T-cell (primary cell): Measurements from ENCODE around the gene UNKL. TPM values are rescaled to one million over a fixed set of nuclear protein-coding genes. Genes with fewer than 3 reads are reported as not detected.

ENCODE experiments used
- ATAC-seq, 4 experiments: fragments of 200-7000 bp in 3 of 4; fragments of 150-1000 bp in 1 of 4; cut with Tn5 transposase; replicated peaks in 1 of 4; 1 replicate in 3 of 4; 2 replicates in 1 of 4; pipeline ENCODE4 v1.10.0; 2021; ENCODE audit warnings: moderate library complexity in 3 of 4, mild to moderate bottlenecking in 2 of 4, moderate number of reproducible peaks in 1 of 4
- CTCF ChIA-PET, 2 donors: fragments of 300-600 bp; sonication (Branson Sonifier 250); formaldehyde crosslinking; loops; one replicate each; lab custom pipeline; 2022; ENCODE audit warnings: antibody characterized with exemption in 2 of 2; lab: Charles Lee
- POLR2A ChIA-PET, 2 donors: fragments of 300-600 bp; sonication (Branson Sonifier 250); formaldehyde crosslinking; loops; one replicate each; lab custom pipeline; 2022; ENCODE audit warnings: antibody characterized with exemption in 2 of 2; lab: Charles Lee
- DNase-seq, 35 experiments: peaks; one replicate each; pipeline versions ENCODE4 v3.0.0 to v3.0.0-alpha.2; 2013 to 2023
- H3K27ac ChIP-seq: one replicate; pipeline ENCODE4 v1.5.1; 2013; ENCODE audit warnings: low read length
- H3K27me3 ChIP-seq, 2 experiments: replicated peaks in 1 of 2; 1 replicate in 1 of 2; 2 replicates in 1 of 2; pipeline versions ENCODE4 v1.6.1 to v1.7.0; 2013; ENCODE audit warnings: low read length in 1 of 2, mixed read lengths in 1 of 2; ENCODE audit not compliant: control insufficient read depth in 2 of 2, insufficient read depth in 2 of 2; ENCODE audit errors: extremely low read depth in 1 of 2
- H3K36me3 ChIP-seq, 2 donors: 1 replicate in 1 of 2; 2 replicates in 1 of 2; pipeline versions ENCODE4 v1.6.1 to v1.7.0; 2013; ENCODE audit warnings: low read length in 1 of 2; ENCODE audit not compliant: control insufficient read depth in 2 of 2, insufficient read depth in 1 of 2; ENCODE audit errors: extremely low read depth in 1 of 2
- H3K4me1 ChIP-seq, 2 experiments: 1 replicate in 1 of 2; 2 replicates in 1 of 2; pipeline versions ENCODE4 v1.6.1 to v1.7.0; 2013; ENCODE audit warnings: low read length in 2 of 2, mixed read lengths in 1 of 2; ENCODE audit not compliant: insufficient read depth in 2 of 2, control insufficient read depth in 1 of 2; ENCODE audit errors: extremely low read depth in 1 of 2
- H3K4me3 ChIP-seq, 2 donors: 1 replicate in 1 of 2; 2 replicates in 1 of 2; pipeline versions ENCODE4 v1.5.1 to v1.7.0; 2013; ENCODE audit warnings: mild to moderate bottlenecking in 2 of 2, low read length in 1 of 2, moderate library complexity in 1 of 2; ENCODE audit not compliant: control insufficient read depth in 1 of 2; ENCODE audit errors: extremely low read depth in 1 of 2
- H3K9me3 ChIP-seq: 2 replicates; pipeline ENCODE4 v1.7.0; 2013
- H3K27ac Mint-ChIP-seq, 2 donors: one replicate each; pipeline ENCODE4 v1.8.0; 2020 to 2021; ENCODE audit warnings: mild to moderate bottlenecking in 2 of 2, mixed read lengths in 2 of 2
- H3K27me3 Mint-ChIP-seq, 2 donors: one replicate each; pipeline ENCODE4 v1.8.0; 2021 to 2022; ENCODE audit warnings: mixed read lengths in 2 of 2
- H3K36me3 Mint-ChIP-seq: one replicate; pipeline ENCODE4 v1.8.0; 2021; ENCODE audit warnings: mixed read lengths
- H3K4me1 Mint-ChIP-seq, 3 donors: one replicate each; pipeline ENCODE4 v1.8.0; 2020 to 2022; ENCODE audit warnings: mixed read lengths in 3 of 3, mild to moderate bottlenecking in 1 of 3
- H3K4me3 Mint-ChIP-seq, 3 donors: one replicate each; pipeline ENCODE4 v1.8.0; 2020 to 2022; ENCODE audit warnings: mild to moderate bottlenecking in 3 of 3, mixed read lengths in 3 of 3, moderate library complexity in 3 of 3
- H3K9me3 Mint-ChIP-seq, 3 donors: one replicate each; pipeline ENCODE4 v1.8.0; 2020 to 2022; ENCODE audit warnings: mixed read lengths in 3 of 3
- WGBS: methylation state at CpG from one replicate; pipeline ENCODE4 v1.1.5; 2013; ENCODE audit warnings: missing lambda C conversion rate; ENCODE audit not compliant: insufficient coverage; 5-methylcytosine and 5-hydroxymethylcytosine counted together
- total RNA-seq, 35 experiments: library from RNA in 6 of 35; stranded (reverse) in 6 of 35; fragments of 120-200 nt in 1 of 35; gene quantifications; one replicate each; pipeline versions ENCODE4 v1.2.1 to v1.2.4 and lab custom pipeline; 2013 to 2026

The UNKL gene
- total RNA-seq, 5 donors from 2014 or later (not counting 1 experiment from before 2014, with no cell fraction given): 85.3 to 131 (median 113) TPM

- no peak overlapping the region for H3K27ac ChIP-seq
- POLR2A ChIA-PET: no interaction called here
- no peak overlapping the region for H3K4me3 ChIP-seq
- peaks cover 0 to 4% of the 10 kb centered on the region in 2 experiments for H3K27me3 ChIP-seq
- CTCF ChIA-PET: no interaction called here
- H3K36me3 Mint-ChIP-seq: peaks cover 24% of the 10 kb centered on the region
- H3K27ac Mint-ChIP-seq: no peak overlapping the region
- H3K27me3 Mint-ChIP-seq: no peaks in the 10 kb centered on the region
- H3K9me3 ChIP-seq: no peaks in the 10 kb centered on the region
- H3K4me3 Mint-ChIP-seq: no peak overlapping the region
- ATAC-seq (peak in 1 of 4 experiments; percentile 9), DNase-seq (no peak)
- peaks cover 46 to 56% of the 10 kb centered on the region in 2 donors for H3K36me3 ChIP-seq
- H3K4me1 ChIP-seq: no peaks in the 10 kb centered on the region
- 95% methylated on average over 32 of the region's 35 CpGs for WGBS
- no peaks in the 10 kb centered on the region for H3K9me3 Mint-ChIP-seq
- H3K4me1 Mint-ChIP-seq: no peaks in the 10 kb centered on the region
Measured at GRCh38 chr16:1323296-1324239, 90.9 kb downstream of the UNKL start.

GRCh38 chr16:1322407-1322806 lies 92.1 kb downstream of the UNKL start:
- Mint-ChIP-seq H3K9me3 (no peaks in the 10 kb centered on the region), H3K27me3 (no peaks in the 10 kb centered on the region)
- CTCF ChIA-PET: no interaction called here

GRCh38 chr16:1320658-1321240 lies 93.8 kb downstream of the UNKL start:
- DNase-seq (no peak), ATAC-seq (no peak)
- no peaks in the 10 kb centered on the region for H3K9me3 ChIP-seq
- Mint-ChIP-seq H3K4me1 (peaks cover 0 to 4% (median 4%) of the 10 kb centered on the region in 3 donors), H3K27ac (no peak overlapping the region), H3K4me3 (no peak overlapping the region), H3K36me3 (peaks cover 45% of the 10 kb centered on the region), H3K27me3 (no peaks in the 10 kb centered on the region), H3K9me3 (no peaks in the 10 kb centered on the region)
- no peak overlapping the region for H3K27ac ChIP-seq
- H3K36me3 ChIP-seq: peaks cover 53 to 81% of the 10 kb centered on the region in 2 donors
- peaks cover 0 to 4% of the 10 kb centered on the region in 2 experiments for H3K27me3 ChIP-seq
- ChIA-PET POLR2A (no interaction called here), CTCF (no interaction called here)
- no peak overlapping the region for H3K4me3 ChIP-seq
- WGBS: 86% methylated on average over 14 of the region's 22 CpGs
- H3K4me1 ChIP-seq: no peaks in the 10 kb centered on the region

More at GRCh38 chr16:1322407-1322806, 92.1 kb downstream of the UNKL start:
- no peaks in the 10 kb centered on the region for H3K4me1 ChIP-seq
- peaks cover 48 to 67% of the 10 kb centered on the region in 2 donors for H3K36me3 ChIP-seq
- H3K27ac Mint-ChIP-seq: no peak overlapping the region
- H3K27ac ChIP-seq: no peak overlapping the region
- no peak for ATAC-seq
- H3K9me3 ChIP-seq: no peaks in the 10 kb centered on the region
- no peaks in the 10 kb centered on the region for H3K4me1 Mint-ChIP-seq
- H3K27me3 ChIP-seq: peaks cover 0 to 4% of the 10 kb centered on the region in 2 experiments
- no peak overlapping the region for H3K4me3 ChIP-seq
- POLR2A ChIA-PET: interaction anchor here (0.6 kb wide), 2 partner anchors 9 to 176 kb away, joined by 3 to 5 read pairs; no protein-coding TSS in a partner anchor
- peaks cover 36% of the 10 kb centered on the region for H3K36me3 Mint-ChIP-seq
- DNase-seq: no peak
- H3K4me3 Mint-ChIP-seq: no peak overlapping the region
- WGBS: 88% methylated on average over 4 of the region's 8 CpGs

GRCh38 chr16:1320097-1320496 lies 94.4 kb downstream of the UNKL start:
- no peak overlapping the region for H3K4me3 Mint-ChIP-seq
- H3K9me3 Mint-ChIP-seq: no peaks in the 10 kb centered on the region
- no peaks in the 10 kb centered on the region for H3K27me3 Mint-ChIP-seq
- H3K27me3 ChIP-seq: peaks cover 0 to 4% of the 10 kb centered on the region in 2 experiments
- no peak overlapping the region for H3K27ac Mint-ChIP-seq
- no peak for DNase-seq
- H3K36me3 Mint-ChIP-seq: peaks cover 49% of the 10 kb centered on the region
- no peak overlapping the region for H3K27ac ChIP-seq
- POLR2A ChIA-PET: interaction anchor here in 1 of 2 donors (0.6 kb wide), 1 partner anchor 23 kb away, joined by 6 read pairs; no protein-coding TSS in a partner anchor
- no peak for ATAC-seq
- H3K4me1 ChIP-seq: no peaks in the 10 kb centered on the region
- CTCF ChIA-PET: no interaction called here
- peaks cover 0 to 4% (median 4%) of the 10 kb centered on the region in 3 donors for H3K4me1 Mint-ChIP-seq
- WGBS: 92% methylated on average over 7 of the region's 12 CpGs
- H3K4me3 ChIP-seq: no peak overlapping the region
- no peaks in the 10 kb centered on the region for H3K9me3 ChIP-seq
- peaks cover 54 to 84% of the 10 kb centered on the region in 2 donors for H3K36me3 ChIP-seq

- H3K4me3 ChIP-seq: no peak overlapping the region
- Mint-ChIP-seq H3K27me3 (no peaks in the 10 kb centered on the region), H3K36me3 (peaks cover 44% of the 10 kb centered on the region), H3K4me1 (peaks cover 4 to 13% (median 11%) of the 10 kb centered on the region in 3 donors), H3K27ac (no peak overlapping the region), H3K4me3 (no peak overlapping the region), H3K9me3 (no peaks in the 10 kb centered on the region)
- peaks cover 0 to 7% of the 10 kb centered on the region in 2 experiments for H3K4me1 ChIP-seq
- H3K9me3 ChIP-seq: no peaks in the 10 kb centered on the region
- CTCF ChIA-PET: no interaction called here
- peaks cover 0 to 4% of the 10 kb centered on the region in 2 experiments for H3K27me3 ChIP-seq
- DNase-seq: no peak
- H3K36me3 ChIP-seq: peaks cover 49 to 85% of the 10 kb centered on the region in 2 donors
- ATAC-seq: no peak
- 96% methylated on average over 33 of the region's 33 CpGs for WGBS
- POLR2A ChIA-PET: no interaction called here
- no peak overlapping the region for H3K27ac ChIP-seq
Measured at GRCh38 chr16:1319041-1319440, 95.5 kb downstream of the UNKL start.

- Histone ChIP-seq H3K9me3 (no peaks in the 10 kb centered on the region), H3K4me1 (peaks cover 0 to 15% of the 10 kb centered on the region in 2 experiments), H3K27me3 (peaks cover 0 to 4% of the 10 kb centered on the region in 2 experiments), H3K4me3 (no peak overlapping the region), H3K27ac (no peak overlapping the region), H3K36me3 (peaks cover 49 to 85% of the 10 kb centered on the region in 2 donors)
- no peaks in the 10 kb centered on the region for H3K9me3 Mint-ChIP-seq
- no peak for ATAC-seq
- H3K27ac Mint-ChIP-seq: no peak overlapping the region
- 85% methylated on average over 8 of the region's 9 CpGs for whole genome bisulfite sequencing
- no peak overlapping the region for H3K4me3 Mint-ChIP-seq
- H3K36me3 Mint-ChIP-seq: peaks cover 40% of the 10 kb centered on the region
- peaks cover 4 to 14% (median 12%) of the 10 kb centered on the region in 3 donors for H3K4me1 Mint-ChIP-seq
- DNase-seq: no peak
- ChIA-PET CTCF (no interaction called here), POLR2A (interaction anchor here in 1 of 2 donors (0.8 kb wide), 1 partner anchor 10 kb away, joined by 3 read pairs; no protein-coding TSS in a partner anchor)
- no peaks in the 10 kb centered on the region for H3K27me3 Mint-ChIP-seq
Measured at GRCh38 chr16:1318268-1318545, 96.3 kb downstream of the UNKL start.
